OCI-LY7 (cell line): ENCODE measurements around the gene HIGD1C. TPM values are rescaled to one million over a fixed set of nuclear protein-coding genes. Genes with fewer than 3 reads are reported as not detected.

Experiments
- BruUV-seq: library from RNA; stranded (reverse); fragments of 400-500 nt; replicated peaks from 2 replicates; lab custom pipeline; 2021; lab: Mats Ljungman, UMichigan
- CTCF ChIA-PET: fragments of 300-600 bp; sonication (Branson Sonifier 250); formaldehyde crosslinking; loops from one replicate; lab custom pipeline; 2022; ENCODE audit warnings: antibody characterized with exemption; ENCODE audit not compliant: unreplicated experiment; lab: Charles Lee
- POLR2A ChIA-PET: fragments of 300-600 bp; sonication (Branson Sonifier 250); formaldehyde crosslinking; loops from one replicate; lab custom pipeline; 2022; ENCODE audit warnings: antibody characterized with exemption; lab: Charles Lee
- DNase-seq: peaks from one replicate; pipeline ENCODE4 v3.0.0-alpha.2; 2015; ENCODE audit warnings: low spot score
- H2AFZ ChIP-seq: fragments of 200-600 bp; sonication (generic), shearing (Covaris generic); 2 replicates; pipeline ENCODE4 v1.6.1; 2014; ENCODE audit warnings: mild to moderate bottlenecking, antibody characterized with exemption, low read length, moderate library complexity
- H3K27ac ChIP-seq: fragments of 200-600 bp; sonication (generic); 2 replicates; pipeline ENCODE4 v1.5.1; 2014; ENCODE audit warnings: mixed run types, low read depth, mild to moderate bottlenecking, moderate library complexity, low read length, inconsistent platforms; ENCODE audit not compliant: poor library complexity, severe bottlenecking
- H3K36me3 ChIP-seq: fragments of 200-600 bp; sonication (generic); 2 replicates; pipeline ENCODE4 v1.6.1; 2014; ENCODE audit warnings: mild to moderate bottlenecking, antibody characterized with exemption, low read length, moderate library complexity, mixed read lengths; ENCODE audit not compliant: insufficient read depth
- H3K4me1 ChIP-seq: fragments of 200-600 bp; sonication (generic); 2 replicates; pipeline ENCODE4 v1.5.1; 2014; ENCODE audit warnings: mild to moderate bottlenecking, low read length; ENCODE audit not compliant: insufficient read depth, poor library complexity, severe bottlenecking
- H3K4me2 ChIP-seq: fragments of 200-600 bp; sonication (generic); 2 replicates; pipeline ENCODE4 v1.6.1; 2014; ENCODE audit warnings: mild to moderate bottlenecking, low read length
- H3K4me3 ChIP-seq: fragments of 200-600 bp; sonication (generic); 2 replicates; pipeline ENCODE4 v1.5.1; 2014; ENCODE audit warnings: mild to moderate bottlenecking, low read depth, low read length; ENCODE audit not compliant: poor library complexity, severe bottlenecking
- H3K79me2 ChIP-seq: fragments of 200-600 bp; sonication (generic); 2 replicates; pipeline ENCODE4 v1.6.1; 2016; ENCODE audit warnings: low read depth, mild to moderate bottlenecking, low read length, moderate library complexity, mixed read lengths; ENCODE audit not compliant: insufficient read depth
- H3K9me2 ChIP-seq: fragments of 200-600 bp; sonication (generic); 2 replicates; pipeline ENCODE4 v1.6.1; 2016; ENCODE audit warnings: mild to moderate bottlenecking, low read length, mixed read lengths; ENCODE audit not compliant: insufficient read depth
- H3K9me3 ChIP-seq: fragments of 200-600 bp; sonication (generic); 2 replicates; pipeline ENCODE4 v1.6.1; 2014; ENCODE audit warnings: mild to moderate bottlenecking, mixed run types, low read length, mixed read lengths
- H4K20me1 ChIP-seq: fragments of 200-600 bp; sonication (generic); 2 replicates; pipeline ENCODE4 v1.6.1; 2014; ENCODE audit warnings: mild to moderate bottlenecking, antibody characterized with exemption, low read length, moderate library complexity, mixed read lengths; ENCODE audit not compliant: insufficient read depth
- EZH2phosphoT487 ChIP-seq: fragments of 200-600 bp; sonication (generic); IDR thresholded peaks from 2 replicates; pipeline ENCODE4 v1.6.1; 2018; ENCODE audit warnings: low read depth, borderline replicate concordance, mild to moderate bottlenecking, mixed run types, antibody characterized with exemption, low read length, moderate library complexity, mixed read lengths
- intact Hi-C: fragments of 100-400 bp; cut with micrococcal nuclease; formaldehyde crosslinking; loops from one replicate; pipeline ENCODE4 v1.10.0; 2022; ENCODE audit not compliant: unreplicated experiment
- total RNA-seq, 2 experiments: library from RNA; depleted of rRNA in 1 of 2; stranded (reverse); fragments of >200 nt in 1 of 2; shearing (Covaris generic) in 1 of 2; gene quantifications; 2 replicates each; pipeline ENCODE4 v1.2.3, GENCODE V29; 2014 to 2022
- TF ChIP-seq, protein P1 (sequence below): fragments of 200-600 bp; sonication (generic); conservative IDR thresholded peaks from 2 replicates; pipeline ENCODE4 v1.5.1; 2014; ENCODE audit warnings: mild to moderate bottlenecking, antibody characterized with exemption, low read length, moderate library complexity, mixed read lengths

Gene HIGD1C
- total RNA-seq, 2 experiments from 2014 or later = not detected

GRCh38 chr12:51000245-51000644 lies 47.9 kb downstream of the HIGD1C start:
- Histone ChIP-seq H2AFZ (no peak overlapping the region), H3K9me2 (no peaks in the 10 kb centered on the region), H3K4me2 (no peak overlapping the region), H3K27ac (no peak overlapping the region), H3K4me3 (no peak overlapping the region), H3K36me3 (peaks cover 57% of the 10 kb centered on the region), H3K4me1 (no peaks in the 10 kb centered on the region), H4K20me1 (no peaks in the 10 kb centered on the region), H3K9me3 (no peaks in the 10 kb centered on the region), H3K79me2 (no peaks in the 10 kb centered on the region)
- no peak for TF ChIP-seq EZH2phosphoT487
- TF ChIP-seq, protein P1, sequence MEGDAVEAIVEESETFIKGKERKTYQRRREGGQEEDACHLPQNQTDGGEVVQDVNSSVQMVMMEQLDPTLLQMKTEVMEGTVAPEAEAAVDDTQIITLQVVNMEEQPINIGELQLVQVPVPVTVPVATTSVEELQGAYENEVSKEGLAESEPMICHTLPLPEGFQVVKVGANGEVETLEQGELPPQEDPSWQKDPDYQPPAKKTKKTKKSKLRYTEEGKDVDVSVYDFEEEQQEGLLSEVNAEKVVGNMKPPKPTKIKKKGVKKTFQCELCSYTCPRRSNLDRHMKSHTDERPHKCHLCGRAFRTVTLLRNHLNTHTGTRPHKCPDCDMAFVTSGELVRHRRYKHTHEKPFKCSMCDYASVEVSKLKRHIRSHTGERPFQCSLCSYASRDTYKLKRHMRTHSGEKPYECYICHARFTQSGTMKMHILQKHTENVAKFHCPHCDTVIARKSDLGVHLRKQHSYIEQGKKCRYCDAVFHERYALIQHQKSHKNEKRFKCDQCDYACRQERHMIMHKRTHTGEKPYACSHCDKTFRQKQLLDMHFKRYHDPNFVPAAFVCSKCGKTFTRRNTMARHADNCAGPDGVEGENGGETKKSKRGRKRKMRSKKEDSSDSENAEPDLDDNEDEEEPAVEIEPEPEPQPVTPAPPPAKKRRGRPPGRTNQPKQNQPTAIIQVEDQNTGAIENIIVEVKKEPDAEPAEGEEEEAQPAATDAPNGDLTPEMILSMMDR = no peak
- intact Hi-C loops = no loop called here
- POLR2A ChIA-PET = no interaction called here
- no TSS peak for BruUV-seq
- DNase-seq = no peak
- CTCF ChIA-PET = no interaction called here

- H3K4me3 ChIP-seq = no peak overlapping the region
- CTCF ChIA-PET = no interaction called here
Measured at GRCh38 chr12:51001799-51002198, 49.5 kb downstream of the HIGD1C start.

DNA sequence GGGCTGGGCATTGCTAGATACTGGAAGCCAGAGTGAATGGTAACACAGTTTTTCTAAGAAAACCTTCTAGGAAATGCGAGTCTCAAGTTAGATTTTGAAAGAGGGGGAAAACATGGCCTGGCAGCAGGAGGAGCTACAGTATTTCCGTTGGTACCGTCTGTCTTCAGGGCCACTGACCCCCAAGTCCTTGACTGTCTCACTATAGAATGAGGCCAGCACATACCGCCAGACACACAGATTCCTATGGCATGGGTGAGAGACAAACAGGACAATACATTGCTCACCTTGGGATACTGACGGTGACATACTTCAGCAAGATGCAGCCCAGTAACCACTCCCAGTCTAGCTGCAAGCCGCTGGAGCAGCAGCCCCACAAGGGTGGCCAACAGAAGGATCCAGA lies 52.2 kb downstream of the HIGD1C start:
- H3K9me3 ChIP-seq = no peaks in the 10 kb centered on the region
- no TSS peak for BruUV-seq
- H3K9me2 ChIP-seq = no peaks in the 10 kb centered on the region
- POLR2A ChIA-PET = no interaction called here
- no peak for DNase-seq
- intact Hi-C loops = no loop called here
- H4K20me1 ChIP-seq = no peaks in the 10 kb centered on the region
- H2AFZ ChIP-seq = no peak overlapping the region
- H3K4me3 ChIP-seq = no peak overlapping the region
- no peaks in the 10 kb centered on the region for H3K4me1 ChIP-seq
- H3K36me3 ChIP-seq = peaks cover 64% of the 10 kb centered on the region
- H3K27ac ChIP-seq = no peak overlapping the region
- CTCF ChIA-PET = no interaction called here
- no peak for TF ChIP-seq EZH2phosphoT487
- TF ChIP-seq, protein P1 = no peak
- no peak overlapping the region for H3K4me2 ChIP-seq
- no peaks in the 10 kb centered on the region for H3K79me2 ChIP-seq

More at GRCh38 chr12:51001799-51002198, 49.5 kb downstream of the HIGD1C start:
- Histone ChIP-seq H3K4me1 (no peaks in the 10 kb centered on the region), H3K36me3 (peaks cover 58% of the 10 kb centered on the region), H3K9me2 (no peaks in the 10 kb centered on the region), H4K20me1 (no peaks in the 10 kb centered on the region), H2AFZ (no peak overlapping the region), H3K4me2 (no peak overlapping the region), H3K79me2 (no peaks in the 10 kb centered on the region), H3K27ac (no peak overlapping the region), H3K9me3 (no peaks in the 10 kb centered on the region)
- BruUV-seq = no TSS peak
- DNase-seq = no peak
- TF ChIP-seq, protein P1 = no peak
- TF ChIP-seq EZH2phosphoT487 = no peak
- intact Hi-C loops = no loop called here
- POLR2A ChIA-PET = interaction anchor here (2.2 kb wide), 1 partner anchor 59 kb away, joined by 8 read pairs; no protein-coding TSS in a partner anchor
